ENCODE measurements around the gene RBPJ.
"Not testable (repeated sequence)": the region's sequence is repeated elsewhere in the genome, so short reads cannot be mapped to it uniquely, and the experiment has no call there.

RBPJ gene

GRCh38 chr4:26377328-26378311 lies 56.8 kb downstream of the RBPJ start:
- DNase-seq = no peak

- DNase-seq = no peak
Observed at GRCh38 chr4:26379837-26380236, 59.0 kb downstream of the RBPJ start.

GRCh38 chr4:26380740-26381139 lies 59.9 kb downstream of the RBPJ start:
- no peak for DNase-seq

- DNase-seq = no peak
Observed at GRCh38 chr4:26384380-26385057, 63.7 kb downstream of the RBPJ start.

GRCh38 chr4:26385690-26386089 lies 64.9 kb downstream of the RBPJ start:
- no peak for DNase-seq

- DNase-seq = no peak
Observed at GRCh38 chr4:26386386-26386785, 65.6 kb downstream of the RBPJ start.

- DNase-seq = no peak
Observed at GRCh38 chr4:26388671-26389070, 67.9 kb downstream of the RBPJ start.

- DNase-seq = no peak
Observed at GRCh38 chr4:26397086-26397485, 76.3 kb downstream of the RBPJ start.

- DNase-seq = no peak
Observed at GRCh38 chr4:26400132-26400531, 79.3 kb downstream of the RBPJ start.

- DNase-seq = not testable (repeated sequence)
Observed at GRCh38 chr4:26402017-26402416, 81.2 kb downstream of the RBPJ start.

- DNase-seq = no peak
Observed at GRCh38 chr4:26402458-26402857, 81.6 kb downstream of the RBPJ start.

GRCh38 chr4:26404743-26405206 lies 84.0 kb downstream of the RBPJ start:
- DNase-seq = no peak

GRCh38 chr4:26406346-26406975 lies 85.6 kb downstream of the RBPJ start:
- DNase-seq = no peak

GRCh38 chr4:26407476-26407875 lies 86.7 kb downstream of the RBPJ start:
- DNase-seq = no peak

- DNase-seq = peak in 1 of 2 donors; percentile 37
Observed at GRCh38 chr4:26410385-26411293, 89.8 kb downstream of the RBPJ start.

- DNase-seq = no peak
Observed at GRCh38 chr4:26412381-26413372, 91.9 kb downstream of the RBPJ start.

- DNase-seq = no peak
Observed at GRCh38 chr4:26413582-26413981, 92.8 kb downstream of the RBPJ start.

GRCh38 chr4:26418107-26418506 lies 97.3 kb downstream of the RBPJ start:
- no peak for DNase-seq

- no peak for DNase-seq
Observed at GRCh38 chr4:26418850-26419249, 98.0 kb downstream of the RBPJ start.

- DNase-seq = no peak
Observed at GRCh38 chr4:26420438-26420837, 99.6 kb downstream of the RBPJ start.

- no peak for DNase-seq
Observed at GRCh38 chr4:26420913-26421312, 100.1 kb downstream of the RBPJ start.

All from stimulated activated CD4-positive, alpha-beta T cell treated with anti-CD3 and anti-CD28 coated beads, Interleukin-2, amount 100 ng/mL, for 24 hours (primary cell).